Loucy (cell line): Measurements from ENCODE around the gene SH3BP1.
A peak's percentile ranks its signal among the peaks of the same experiment; 100 is the strongest.
"Not testable (repeated sequence)": the region's sequence is repeated elsewhere in the genome, so short reads cannot be mapped to it uniquely, and the experiment has no call there.

Source experiments
- H2AFZ ChIP-seq: fragments of 200-600 bp; sonication (generic); 2 replicates; pipeline ENCODE4 v1.6.0; 2016; ENCODE audit warnings: antibody characterized with exemption, mild to moderate bottlenecking, low read length, moderate library complexity
- H3F3A ChIP-seq: fragments of 200-600 bp; 2 replicates; pipeline ENCODE4 v1.6.0; 2016; ENCODE audit warnings: antibody characterized with exemption, low read depth, mild to moderate bottlenecking
- H3K27me3 ChIP-seq: fragments of 200-600 bp; sonication (generic); 2 replicates; pipeline ENCODE4 v1.6.1; 2014; ENCODE audit warnings: low read length, mild to moderate bottlenecking; ENCODE audit not compliant: insufficient read depth, poor library complexity, severe bottlenecking
- H3K36me3 ChIP-seq: fragments of 200-600 bp; sonication (generic); 2 replicates; pipeline ENCODE4 v1.6.1; 2016; ENCODE audit warnings: low read length; ENCODE audit not compliant: insufficient read depth
- H3K4me1 ChIP-seq: fragments of 200-600 bp; sonication (generic); 2 replicates; pipeline ENCODE4 v1.5.1; 2014; ENCODE audit warnings: low read length, mild to moderate bottlenecking; ENCODE audit not compliant: insufficient read depth, poor library complexity, severe bottlenecking
- H3K4me2 ChIP-seq: fragments of 200-600 bp; sonication (generic); 2 replicates; pipeline ENCODE4 v1.6.0; 2014; ENCODE audit warnings: antibody characterized with exemption, low read length, low read depth, mild to moderate bottlenecking; ENCODE audit not compliant: poor library complexity, severe bottlenecking
- H3K4me3 ChIP-seq: fragments of 200-600 bp; sonication (generic); 2 replicates; pipeline ENCODE4 v1.5.1; 2014; ENCODE audit warnings: low read length, mild to moderate bottlenecking, mixed read lengths; ENCODE audit not compliant: poor library complexity, severe bottlenecking
- H3K79me2 ChIP-seq: fragments of 200-600 bp; sonication (generic); 2 replicates; pipeline ENCODE4 v1.6.1; 2014; ENCODE audit warnings: low read length; ENCODE audit not compliant: insufficient read depth
- H3K9ac ChIP-seq: fragments of 200-600 bp; sonication (generic); 2 replicates; pipeline ENCODE4 v1.6.0; 2014; ENCODE audit warnings: mild to moderate bottlenecking, low read depth, low read length, moderate library complexity; ENCODE audit not compliant: poor library complexity, severe bottlenecking
- H3K9me2 ChIP-seq: fragments of 200-600 bp; sonication (generic); replicated peaks from 2 replicates; pipeline ENCODE4 v1.6.1; 2016; ENCODE audit warnings: low read depth, low read length, mixed read lengths
- H3K9me3 ChIP-seq: fragments of 200-600 bp; sonication (generic); 2 replicates; pipeline ENCODE4 v1.6.1; 2014; ENCODE audit warnings: mild to moderate bottlenecking, antibody characterized with exemption, low read length, low read depth; ENCODE audit not compliant: insufficient read depth
- H4K20me1 ChIP-seq: fragments of 200-600 bp; sonication (generic); 2 replicates; pipeline ENCODE4 v1.6.0; 2014; ENCODE audit warnings: antibody characterized with exemption, low read length, mild to moderate bottlenecking; ENCODE audit not compliant: insufficient read depth, poor library complexity, severe bottlenecking
- CTCF ChIP-seq: fragments of 200-600 bp; sonication (generic); conservative IDR thresholded peaks from 2 replicates; pipeline ENCODE4 v1.5.1; 2014; ENCODE audit warnings: mild to moderate bottlenecking, antibody characterized with exemption, low read length
- EZH2phosphoT487 ChIP-seq: fragments of 200-600 bp; IDR thresholded peaks from 2 replicates; pipeline ENCODE4 v1.6.1; 2018; ENCODE audit warnings: antibody characterized with exemption, mild to moderate bottlenecking, moderate library complexity, borderline replicate concordance

The SH3BP1 gene

GRCh38 chr22:37639070-37639760 lies at the start of gene SH3BP1:
Gene SH3BP1 (plus strand): TSS chr22:37639669. CDS start chr22:37639788, 119 bp downstream.
- Histone ChIP-seq H4K20me1 (peaks cover 22% of the 10 kb centered on the region), H3K27me3 (no peaks in the 10 kb centered on the region), H3F3A (peaks cover 12% of the 10 kb centered on the region), H3K9me2 (no peaks in the 10 kb centered on the region), H3K4me2 (peak within 1 kb of the TSS; percentile 98), H3K36me3 (peaks cover 3% of the 10 kb centered on the region; the same call in 1 of the 2 replicates), H3K9ac (peak within 1 kb of the TSS; percentile 94), H3K4me1 (peaks cover 71% of the 10 kb centered on the region), H2AFZ (peak within 1 kb of the TSS; percentile 72; the same call in 1 of the 2 replicates), H3K79me2 (peaks cover 48% of the 10 kb centered on the region), H3K4me3 (peak within 1 kb of the TSS; percentile 89), H3K9me3 (no peaks in the 10 kb centered on the region)
- TF ChIP-seq EZH2phosphoT487 = no peak
- no peak for TF ChIP-seq CTCF

- not testable (repeated sequence) for H3K36me3 ChIP-seq, H3F3A ChIP-seq, H3K9me2 ChIP-seq, H3K4me3 ChIP-seq, H4K20me1 ChIP-seq, H3K9ac ChIP-seq, H3K4me1 ChIP-seq, H3K9me3 ChIP-seq, H3K79me2 ChIP-seq, H3K4me2 ChIP-seq, H2AFZ ChIP-seq, H3K27me3 ChIP-seq
These were observed 48.4 kb upstream of the SH3BP1 start for GRCh38 chr22:37591081-37591480.

- Histone ChIP-seq H3K4me2 (peak overlapping the region; percentile 34), H2AFZ (no peak overlapping the region)
These were observed 47.6 kb upstream of the SH3BP1 start for GRCh38 chr22:37591823-37592404.

More at GRCh38 chr22:37591823-37592404, 47.6 kb upstream of the SH3BP1 start:
- Histone ChIP-seq H3K4me3 (no peak overlapping the region), H3K4me1 (no peaks in the 10 kb centered on the region), H3K27me3 (no peaks in the 10 kb centered on the region), H3F3A (no peaks in the 10 kb centered on the region), H4K20me1 (no peaks in the 10 kb centered on the region), H3K9ac (no peak overlapping the region), H3K79me2 (no peaks in the 10 kb centered on the region), H3K36me3 (no peaks in the 10 kb centered on the region), H3K9me2 (no peaks in the 10 kb centered on the region), H3K9me3 (no peaks in the 10 kb centered on the region)
- TF ChIP-seq EZH2phosphoT487 = no peak
- TF ChIP-seq CTCF = no peak
